ENCODE results near the gene CNTNAP4.

CNTNAP4 gene

DNA sequence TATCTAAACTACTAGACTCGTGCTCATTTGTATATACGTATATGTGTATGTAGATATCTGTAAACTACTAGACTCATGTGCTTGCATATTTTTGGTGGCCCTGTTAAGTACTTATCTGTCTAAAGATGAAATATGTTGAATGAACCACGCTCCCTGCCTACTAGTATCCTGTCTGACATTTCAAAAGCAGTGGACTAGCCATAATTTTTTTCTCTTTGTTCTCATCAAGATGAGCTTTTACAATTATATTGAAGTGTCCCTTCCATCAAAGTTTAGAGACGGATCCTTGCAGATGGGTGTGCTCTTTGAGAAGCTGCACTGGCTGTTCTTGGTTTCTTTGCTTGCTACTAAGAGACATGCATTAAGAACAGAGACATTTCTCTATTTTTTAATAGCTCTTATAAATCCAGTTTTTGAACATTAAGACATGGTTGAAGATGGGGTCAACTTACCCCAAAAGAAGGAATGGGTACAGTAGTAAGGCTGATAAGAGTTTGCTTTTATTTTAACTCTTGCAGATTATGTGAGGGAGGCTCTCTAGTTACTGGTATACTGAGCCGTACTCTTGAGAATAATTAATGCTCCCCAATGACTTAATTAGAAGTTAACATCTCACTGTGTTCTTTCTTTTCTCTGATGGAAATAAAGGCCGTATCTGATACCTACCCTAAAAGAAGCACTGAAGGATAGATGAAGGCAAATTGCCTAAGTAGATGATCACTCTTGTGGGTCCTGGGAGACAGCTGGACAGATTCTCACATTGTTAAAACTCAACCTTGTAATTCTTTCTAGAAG, 3.4 kb downstream of the CNTNAP4 start:
- no peak overlapping the region for H3K4me3 ChIP-seq (ENCODE audit: low read depth, low read length)
- TF ChIP-seq, protein P1, sequence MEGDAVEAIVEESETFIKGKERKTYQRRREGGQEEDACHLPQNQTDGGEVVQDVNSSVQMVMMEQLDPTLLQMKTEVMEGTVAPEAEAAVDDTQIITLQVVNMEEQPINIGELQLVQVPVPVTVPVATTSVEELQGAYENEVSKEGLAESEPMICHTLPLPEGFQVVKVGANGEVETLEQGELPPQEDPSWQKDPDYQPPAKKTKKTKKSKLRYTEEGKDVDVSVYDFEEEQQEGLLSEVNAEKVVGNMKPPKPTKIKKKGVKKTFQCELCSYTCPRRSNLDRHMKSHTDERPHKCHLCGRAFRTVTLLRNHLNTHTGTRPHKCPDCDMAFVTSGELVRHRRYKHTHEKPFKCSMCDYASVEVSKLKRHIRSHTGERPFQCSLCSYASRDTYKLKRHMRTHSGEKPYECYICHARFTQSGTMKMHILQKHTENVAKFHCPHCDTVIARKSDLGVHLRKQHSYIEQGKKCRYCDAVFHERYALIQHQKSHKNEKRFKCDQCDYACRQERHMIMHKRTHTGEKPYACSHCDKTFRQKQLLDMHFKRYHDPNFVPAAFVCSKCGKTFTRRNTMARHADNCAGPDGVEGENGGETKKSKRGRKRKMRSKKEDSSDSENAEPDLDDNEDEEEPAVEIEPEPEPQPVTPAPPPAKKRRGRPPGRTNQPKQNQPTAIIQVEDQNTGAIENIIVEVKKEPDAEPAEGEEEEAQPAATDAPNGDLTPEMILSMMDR (IDR thresholded peaks at IDR 0.05; ENCODE audit: borderline replicate concordance, insufficient read depth, low read depth, low read length) = no peak

DNA sequence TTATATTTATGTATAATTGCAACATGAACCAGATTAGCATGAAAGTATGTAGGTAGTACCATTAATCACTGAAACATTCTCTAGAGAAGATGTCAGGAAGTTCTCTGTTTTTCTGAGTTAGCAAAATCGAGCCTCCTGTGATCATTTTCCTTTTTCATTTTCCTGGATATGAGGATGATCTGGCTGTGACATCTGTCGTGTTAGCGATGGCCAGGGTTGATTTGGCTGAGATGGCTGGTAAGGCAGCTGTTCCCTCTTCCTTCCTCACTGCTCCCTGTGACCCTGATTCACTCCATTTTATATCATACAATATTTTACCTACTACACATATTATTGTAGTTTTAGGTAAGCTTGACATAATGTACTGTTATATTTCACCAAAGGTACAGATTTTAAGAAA, 10.3 kb downstream of the CNTNAP4 start:
- no peak overlapping the region for H3K4me3 ChIP-seq (ENCODE audit: low read depth, low read length)
- TF ChIP-seq, protein P1 (IDR thresholded peaks at IDR 0.05; ENCODE audit: borderline replicate concordance, insufficient read depth, low read depth, low read length) = no peak

DNA sequence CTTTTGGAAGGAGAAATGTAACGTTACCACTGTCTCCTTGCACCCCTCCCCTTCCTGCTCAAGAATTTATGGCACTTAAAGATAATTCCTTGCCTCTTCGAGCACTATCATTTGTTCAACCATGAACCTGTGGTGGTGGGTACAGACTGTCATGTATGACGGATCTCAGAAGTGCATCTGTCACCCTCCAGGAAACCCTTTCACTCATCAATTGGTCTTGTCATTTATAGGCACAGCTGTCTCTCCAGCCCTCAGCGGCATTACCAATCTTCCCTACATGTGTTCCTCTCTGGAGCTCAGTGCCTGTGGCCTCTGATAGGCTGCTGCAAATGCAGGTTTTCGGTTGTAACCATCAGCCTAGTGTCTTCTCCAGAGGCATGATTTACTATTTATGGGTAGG, 15.0 kb downstream of the CNTNAP4 start:
- TF ChIP-seq, protein P1 (IDR thresholded peaks at IDR 0.05; ENCODE audit: borderline replicate concordance, insufficient read depth, low read depth, low read length) = no peak
- H3K4me3 ChIP-seq (ENCODE audit: low read depth, low read length) = no peak overlapping the region

DNA sequence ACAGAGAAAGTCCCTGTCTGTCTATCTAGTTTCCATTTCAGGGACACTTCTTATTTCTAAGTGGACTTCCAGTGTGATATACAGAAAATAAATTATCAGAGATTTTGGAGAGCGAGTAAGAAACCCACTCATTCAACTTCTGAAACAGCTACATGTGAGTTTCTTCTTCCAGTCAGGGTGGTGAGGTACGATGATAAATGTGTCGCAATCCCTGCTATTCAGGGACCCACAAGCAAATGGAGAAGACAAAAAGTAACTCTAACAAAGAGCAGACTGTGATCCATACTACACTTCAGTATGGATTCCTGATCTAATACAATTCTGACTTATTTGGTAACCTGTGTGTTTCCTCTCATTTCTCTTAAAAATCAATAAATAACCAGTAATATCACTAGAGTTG, 16.8 kb downstream of the CNTNAP4 start:
- H3K4me3 ChIP-seq (ENCODE audit: low read depth, low read length) = no peak overlapping the region
- TF ChIP-seq, protein P1 (IDR thresholded peaks at IDR 0.05; ENCODE audit: borderline replicate concordance, insufficient read depth, low read depth, low read length) = no peak

DNA sequence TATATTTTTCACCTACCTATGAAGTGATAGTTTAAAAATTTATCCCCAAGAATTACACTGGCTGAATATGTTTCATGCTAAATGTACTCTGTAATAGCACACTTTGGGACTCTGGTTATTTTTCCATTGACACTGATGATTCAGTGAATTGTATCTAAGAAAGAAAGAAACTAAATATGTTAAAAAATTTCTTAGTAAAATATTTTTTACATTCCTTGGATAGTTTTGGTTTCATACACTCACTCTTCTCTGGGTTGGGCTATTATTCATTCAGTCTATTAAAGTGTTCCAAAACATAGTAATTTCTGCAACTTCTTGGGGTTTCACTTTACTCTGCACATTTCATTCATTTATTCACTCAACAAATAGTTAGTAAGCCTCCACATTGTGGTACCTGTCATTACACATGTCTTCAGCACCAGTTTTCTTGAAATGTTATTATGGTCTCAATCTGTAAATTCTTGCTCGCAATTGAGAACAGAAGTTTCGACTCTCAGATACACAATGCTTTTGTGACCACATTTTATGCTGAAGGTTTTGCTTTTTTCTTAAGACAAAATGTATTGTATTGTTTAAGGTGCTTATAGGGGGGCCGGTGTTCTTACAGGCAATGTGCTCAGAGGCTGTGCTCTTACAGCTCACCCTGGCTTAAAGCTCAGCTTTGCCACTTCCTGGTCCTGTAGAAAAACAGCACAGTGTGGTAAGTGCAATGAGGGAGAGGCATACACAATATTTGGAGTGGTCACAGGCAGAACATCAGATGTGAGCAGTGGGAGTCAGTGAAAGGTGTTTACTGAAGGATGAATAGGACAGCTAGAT, 17.4 kb downstream of the CNTNAP4 start:
- H3K4me3 ChIP-seq (ENCODE audit: low read depth, low read length) = no peak overlapping the region
- TF ChIP-seq, protein P1 (IDR thresholded peaks at IDR 0.05; ENCODE audit: borderline replicate concordance, insufficient read depth, low read depth, low read length) = no peak

DNA sequence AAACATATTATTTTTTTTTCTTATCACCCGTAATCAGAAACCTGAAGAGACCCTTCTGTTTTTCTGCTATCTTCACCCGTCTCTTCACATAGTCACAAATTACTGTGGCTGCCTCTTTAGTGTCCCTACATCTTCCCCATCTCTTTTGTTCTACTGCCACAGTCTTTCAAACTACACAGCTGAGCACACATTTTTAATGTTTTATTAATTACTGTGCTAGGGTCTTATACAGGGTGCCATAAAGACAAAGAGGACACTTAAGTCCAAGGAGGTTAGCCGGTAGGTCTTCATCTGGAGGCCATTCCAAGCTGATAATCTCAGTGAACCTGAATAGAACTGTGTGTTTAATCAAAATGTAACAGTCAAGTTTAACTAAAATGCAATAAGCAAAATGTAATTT, 20.7 kb downstream of the CNTNAP4 start:
- TF ChIP-seq, protein P1 (IDR thresholded peaks at IDR 0.05; ENCODE audit: borderline replicate concordance, insufficient read depth, low read depth, low read length) = no peak
- no peak overlapping the region for H3K4me3 ChIP-seq (ENCODE audit: low read depth, low read length)

Measured in GM12875 (cell line).